Transverse colon (tissue), 4 donors: ENCODE results near the gene EXT2.

Source experiments
- POLR2A ChIP-seq: fragments of 450-650 bp; IDR thresholded peaks from one replicate; pipeline ENCODE4 v1.6.1; 2016; ENCODE audit warnings: antibody characterized with exemption, mild to moderate bottlenecking, moderate library complexity
- POLR2AphosphoS5 ChIP-seq, 3 donors: sonication (generic); formaldehyde crosslinking; IDR thresholded peaks; one replicate each; pipeline ENCODE4 v1.6.1; 2016; ENCODE audit warnings: antibody characterized with exemption in 3 of 3
- TF ChIP-seq, protein P1 (sequence below), 5 experiments: fragments of 200-600 bp in 3 of 5; fragments of 450-650 bp in 2 of 5; sonication (generic) in 3 of 5; IDR thresholded peaks; 1 replicate in 2 of 5; 2 replicates in 3 of 5; pipeline ENCODE4 v1.5.1; 2016 to 2017; ENCODE audit warnings: antibody characterized with exemption in 5 of 5, inconsistent platforms in 3 of 5, mild to moderate bottlenecking in 2 of 5, moderate library complexity in 1 of 5

GRCh38 chr11:44219830-44220796, 124.6 kb downstream of the EXT2 start:
- TF ChIP-seq, protein P1, sequence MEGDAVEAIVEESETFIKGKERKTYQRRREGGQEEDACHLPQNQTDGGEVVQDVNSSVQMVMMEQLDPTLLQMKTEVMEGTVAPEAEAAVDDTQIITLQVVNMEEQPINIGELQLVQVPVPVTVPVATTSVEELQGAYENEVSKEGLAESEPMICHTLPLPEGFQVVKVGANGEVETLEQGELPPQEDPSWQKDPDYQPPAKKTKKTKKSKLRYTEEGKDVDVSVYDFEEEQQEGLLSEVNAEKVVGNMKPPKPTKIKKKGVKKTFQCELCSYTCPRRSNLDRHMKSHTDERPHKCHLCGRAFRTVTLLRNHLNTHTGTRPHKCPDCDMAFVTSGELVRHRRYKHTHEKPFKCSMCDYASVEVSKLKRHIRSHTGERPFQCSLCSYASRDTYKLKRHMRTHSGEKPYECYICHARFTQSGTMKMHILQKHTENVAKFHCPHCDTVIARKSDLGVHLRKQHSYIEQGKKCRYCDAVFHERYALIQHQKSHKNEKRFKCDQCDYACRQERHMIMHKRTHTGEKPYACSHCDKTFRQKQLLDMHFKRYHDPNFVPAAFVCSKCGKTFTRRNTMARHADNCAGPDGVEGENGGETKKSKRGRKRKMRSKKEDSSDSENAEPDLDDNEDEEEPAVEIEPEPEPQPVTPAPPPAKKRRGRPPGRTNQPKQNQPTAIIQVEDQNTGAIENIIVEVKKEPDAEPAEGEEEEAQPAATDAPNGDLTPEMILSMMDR (IDR thresholded peaks at IDR 0.05): no peak
- TF ChIP-seq POLR2AphosphoS5 (IDR thresholded peaks at IDR 0.05) (no peak), POLR2A (no peak)
